Endothelial cell (in vitro differentiated cells): ENCODE results near the gene FOXP2. TPM values are rescaled to one million over a fixed set of nuclear protein-coding genes. Genes with fewer than 3 reads are reported as not detected.
"Not testable (repeated sequence)": the region's sequence is repeated elsewhere in the genome, so short reads cannot be mapped to it uniquely, and the experiment has no call there.

Source experiments
- DNase-seq: peaks from one replicate; pipeline ENCODE4 v3.0.0; 2021; ENCODE audit warnings: low spot score
- H3K27ac Mint-ChIP-seq: one replicate; pipeline ENCODE4 v1.8.0; 2021; ENCODE audit warnings: mixed read lengths, inconsistent platforms; ENCODE audit not compliant: unreplicated experiment
- H3K27me3 Mint-ChIP-seq: one replicate; pipeline ENCODE4 v1.8.0; 2021; ENCODE audit warnings: mild to moderate bottlenecking, moderate library complexity, mixed read lengths, inconsistent platforms; ENCODE audit not compliant: unreplicated experiment
- H3K36me3 Mint-ChIP-seq: one replicate; pipeline ENCODE4 v1.8.0; 2021; ENCODE audit warnings: mild to moderate bottlenecking, low read depth, mixed read lengths, inconsistent platforms; ENCODE audit not compliant: unreplicated experiment
- H3K4me1 Mint-ChIP-seq: one replicate; pipeline ENCODE4 v1.8.0; 2021; ENCODE audit warnings: mild to moderate bottlenecking, mixed read lengths, inconsistent platforms; ENCODE audit not compliant: unreplicated experiment
- H3K4me3 Mint-ChIP-seq: one replicate; pipeline ENCODE4 v1.8.0; 2021; ENCODE audit warnings: mild to moderate bottlenecking, mixed read lengths, inconsistent platforms; ENCODE audit not compliant: unreplicated experiment
- H3K9me3 Mint-ChIP-seq: one replicate; pipeline ENCODE4 v1.8.0; 2021; ENCODE audit warnings: mixed read lengths, inconsistent platforms; ENCODE audit not compliant: unreplicated experiment
- CTCF ChIP-seq: fragments of 200-600 bp; sonication (generic); IDR thresholded peaks from one replicate; pipeline ENCODE4 v1.5.0; 2021; ENCODE audit warnings: antibody characterized with exemption; ENCODE audit not compliant: unreplicated experiment
- total RNA-seq: library from RNA; stranded (reverse); fragmentation: NEBNext Ultra II Directional; extraction: Animal tissue kit (Norgen Biotek cat#: 25700); gene quantifications from one replicate; pipeline ENCODE4 v1.2.1, GENCODE V29; 2021; ENCODE audit not compliant: unreplicated experiment

FOXP2 gene
- total RNA-seq, 1 donor from 2014 or later: 9.1 TPM

- Mint-ChIP-seq H3K27me3 (no peaks in the 10 kb centered on the region), H3K9me3 (no peaks in the 10 kb centered on the region), H3K27ac (no peak overlapping the region), H3K4me1 (no peaks in the 10 kb centered on the region), H3K36me3 (no peaks in the 10 kb centered on the region), H3K4me3 (no peak overlapping the region)
- no peak for TF ChIP-seq CTCF
- DNase-seq: no peak
Observed at GRCh38 chr7:114533131-114533530, 118.5 kb downstream of the FOXP2 start.

GRCh38 chr7:114534953-114535352 lies 120.3 kb downstream of the FOXP2 start:
- H3K4me1 Mint-ChIP-seq: no peaks in the 10 kb centered on the region
- H3K9me3 Mint-ChIP-seq: no peaks in the 10 kb centered on the region

GRCh38 chr7:114539575-114539974 lies 125.0 kb downstream of the FOXP2 start:
- Mint-ChIP-seq H3K36me3 (no peaks in the 10 kb centered on the region), H3K4me1 (no peaks in the 10 kb centered on the region), H3K4me3 (no peak overlapping the region), H3K9me3 (no peaks in the 10 kb centered on the region), H3K27ac (no peak overlapping the region), H3K27me3 (no peaks in the 10 kb centered on the region)
- TF ChIP-seq CTCF: no peak
- peak; percentile 15 for DNase-seq

More at GRCh38 chr7:114534953-114535352, 120.3 kb downstream of the FOXP2 start:
- DNase-seq: no peak
- H3K27me3 Mint-ChIP-seq: no peaks in the 10 kb centered on the region
- no peak overlapping the region for H3K27ac Mint-ChIP-seq
- H3K4me3 Mint-ChIP-seq: no peak overlapping the region
- no peak for TF ChIP-seq CTCF
- no peaks in the 10 kb centered on the region for H3K36me3 Mint-ChIP-seq

- no peaks in the 10 kb centered on the region for H3K4me1 Mint-ChIP-seq
- no peak overlapping the region for H3K27ac Mint-ChIP-seq
- DNase-seq: no peak
- no peaks in the 10 kb centered on the region for H3K27me3 Mint-ChIP-seq
- H3K9me3 Mint-ChIP-seq: no peaks in the 10 kb centered on the region
- TF ChIP-seq CTCF: no peak
- no peaks in the 10 kb centered on the region for H3K36me3 Mint-ChIP-seq
- no peak overlapping the region for H3K4me3 Mint-ChIP-seq
Observed at GRCh38 chr7:114540291-114540690, 125.7 kb downstream of the FOXP2 start.

GRCh38 chr7:114547346-114547745 lies 132.7 kb downstream of the FOXP2 start:
- not testable (repeated sequence) for H3K27me3 Mint-ChIP-seq, H3K9me3 Mint-ChIP-seq, DNase-seq, H3K4me3 Mint-ChIP-seq, H3K36me3 Mint-ChIP-seq, H3K27ac Mint-ChIP-seq, H3K4me1 Mint-ChIP-seq
